ENCODE measurements around the gene U2AF2.

DNA sequence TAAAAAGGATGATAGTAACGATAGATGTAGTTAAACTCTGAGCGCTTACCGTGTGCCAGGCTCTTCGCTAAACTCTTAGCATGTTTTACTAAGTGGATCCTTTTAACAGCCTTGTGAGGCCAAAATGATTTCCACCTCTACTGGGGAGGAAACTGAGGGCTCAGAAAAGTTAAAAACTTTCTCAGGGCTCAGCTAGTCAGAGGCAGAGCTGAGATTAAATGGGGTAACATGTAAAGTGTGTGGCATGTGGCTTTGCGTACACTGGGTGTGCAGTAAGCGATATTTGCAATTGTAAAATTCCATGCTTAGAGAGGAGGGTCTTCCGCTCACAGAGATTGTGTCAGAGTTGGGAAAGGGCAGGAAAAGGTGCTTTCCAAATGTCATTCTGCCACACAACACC, 1.7 kb downstream of the U2AF2 start:
- TF ChIP-seq CTCF (conservative IDR thresholded peaks at IDR 0.05; ENCODE audit: low read depth, low read length), result no peak
- no peak for TF ChIP-seq POLR2A (IDR thresholded peaks at IDR 0.05; ENCODE audit: low read depth, low read length)
- no peak for TF ChIP-seq MAFK (IDR thresholded peaks at IDR 0.05; ENCODE audit: low read depth, low read length)
- no peak for TF ChIP-seq FOS (IDR thresholded peaks at IDR 0.05; ENCODE audit: low read depth, low read length)
- no peak for TF ChIP-seq RFX5 (IDR thresholded peaks at IDR 0.05; ENCODE audit: low read depth, low read length)
- TF ChIP-seq CEBPB (IDR thresholded peaks at IDR 0.05; ENCODE audit: low read depth, low read length), result no peak
- no peak for TF ChIP-seq SMC3 (IDR thresholded peaks at IDR 0.05; ENCODE audit: low read depth, low read length)
- no peak for TF ChIP-seq MAZ (IDR thresholded peaks at IDR 0.05; ENCODE audit: borderline replicate concordance, low read depth, low read length)
